Vagina (tissue), 2 donors: ENCODE data around the gene GPR137.

Source experiments
- CTCF ChIP-seq, 3 experiments: fragments of 450-650 bp in 2 of 3; fragments of 200-600 bp in 1 of 3; sonication (generic) in 1 of 3; IDR thresholded peaks; one replicate each; pipeline ENCODE4 v1.5.1; 2017 to 2019; ENCODE audit warnings: antibody characterized with exemption in 3 of 3, mild to moderate bottlenecking in 2 of 3, moderate library complexity in 2 of 3
- POLR2A ChIP-seq, 2 donors: fragments of 450-650 bp; IDR thresholded peaks; one replicate each; pipeline ENCODE4 v1.6.1; 2017; ENCODE audit warnings: antibody characterized with exemption in 2 of 2, mild to moderate bottlenecking in 2 of 2, moderate library complexity in 2 of 2

DNA sequence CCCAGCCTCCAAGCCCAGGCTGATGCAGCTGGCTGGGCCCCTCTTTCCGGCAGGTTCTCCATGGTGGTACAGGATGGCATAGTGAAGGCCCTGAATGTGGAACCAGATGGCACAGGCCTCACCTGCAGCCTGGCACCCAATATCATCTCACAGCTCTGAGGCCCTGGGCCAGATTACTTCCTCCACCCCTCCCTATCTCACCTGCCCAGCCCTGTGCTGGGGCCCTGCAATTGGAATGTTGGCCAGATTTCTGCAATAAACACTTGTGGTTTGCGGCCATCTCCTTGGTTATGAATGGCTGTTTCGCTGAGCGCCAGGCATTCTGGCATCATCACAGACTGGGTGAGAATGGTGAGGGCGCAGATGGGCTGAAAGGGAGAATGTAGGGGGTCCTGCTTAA lies 35.9 kb downstream of the GPR137 start:
- TF ChIP-seq CTCF (IDR thresholded peaks at IDR 0.05) (no peak), POLR2A (IDR thresholded peaks at IDR 0.05) (no peak)
